MCF 10A (cell line): ENCODE results near the gene ADAM23. TPM values are rescaled to one million over a fixed set of nuclear protein-coding genes. Genes with fewer than 3 reads are reported as not detected.

Experiments used
- BruUV-seq: library from RNA; stranded (reverse); fragments of 400-500 nt; replicated peaks from 2 replicates; lab custom pipeline; 2021; lab: Mats Ljungman, UMichigan
- CTCF ChIA-PET: fragments of 300-600 bp; sonication (Branson Sonifier 250); formaldehyde crosslinking; extraction: SDS; loops from one replicate; lab custom pipeline; 2021; ENCODE audit warnings: antibody characterized with exemption, inconsistent platforms; lab: Yijun Ruan, JAX
- POLR2A ChIA-PET: fragments of 300-600, 350-650 bp; sonication (Branson Sonifier 250); formaldehyde crosslinking; extraction: SDS; loops from one replicate; lab custom pipeline; 2020; ENCODE audit warnings: antibody characterized with exemption, inconsistent platforms; lab: Yijun Ruan, JAX
- DNase-seq: peaks from one replicate; pipeline ENCODE4 v3.0.0-alpha.2; 2018; ENCODE audit not compliant: unreplicated experiment
- H3K27ac Mint-ChIP-seq: one replicate; pipeline ENCODE4 v1.8.0; 2022; ENCODE audit warnings: mild to moderate bottlenecking, low read depth, mixed read lengths; ENCODE audit not compliant: unreplicated experiment
- H3K27me3 Mint-ChIP-seq: one replicate; pipeline ENCODE4 v1.8.0; 2022; ENCODE audit warnings: mixed read lengths; ENCODE audit not compliant: insufficient read depth, unreplicated experiment
- H3K36me3 Mint-ChIP-seq: one replicate; pipeline ENCODE4 v1.8.0; 2022; ENCODE audit warnings: mild to moderate bottlenecking, moderate library complexity, mixed read lengths; ENCODE audit not compliant: insufficient read depth, unreplicated experiment
- H3K4me1 Mint-ChIP-seq: one replicate; pipeline ENCODE4 v1.8.0; 2022; ENCODE audit warnings: mixed read lengths; ENCODE audit not compliant: insufficient read depth, unreplicated experiment
- H3K4me3 Mint-ChIP-seq: one replicate; pipeline ENCODE4 v1.8.0; 2022; ENCODE audit warnings: mild to moderate bottlenecking, moderate library complexity, mixed read lengths; ENCODE audit not compliant: unreplicated experiment
- H3K9me3 Mint-ChIP-seq: one replicate; pipeline ENCODE4 v1.8.0; 2022; ENCODE audit warnings: mixed read lengths; ENCODE audit not compliant: unreplicated experiment
- CTCF ChIP-seq: fragments of 200-600 bp; IDR thresholded peaks from one replicate; pipeline ENCODE4 v1.8.0; 2022; ENCODE audit warnings: antibody characterized with exemption, mild to moderate bottlenecking; ENCODE audit not compliant: unreplicated experiment
- intact Hi-C: fragments of 100-400 bp; cut with micrococcal nuclease; formaldehyde crosslinking; loops from 2 replicates; pipeline ENCODE4 v1.14.1; 2022
- total RNA-seq: library from RNA; stranded (reverse); gene quantifications from 2 replicates; pipeline ENCODE4 v1.2.3, GENCODE V29; 2022

Gene ADAM23
- total RNA-seq, 1 experiment from 2014 or later, result 0.12 TPM

GRCh38 chr2:206488623-206489022 lies 45.3 kb downstream of the ADAM23 start:
- no peak overlapping the region for H3K27ac Mint-ChIP-seq
- intact Hi-C loops, result no loop called here
- ChIA-PET CTCF (interaction anchor here (0.6 to 0.7 kb wide), 2 partner anchors 35 to 154 kb away, joined by 3 read pairs; no protein-coding TSS in a partner anchor), POLR2A (interaction anchor here (0.7 kb wide), 1 partner anchor 276 kb away, joined by 4 read pairs; the partner anchor contains the start of gene MDH1B)
- no peak for TF ChIP-seq CTCF
- DNase-seq, result no peak
- no peaks in the 10 kb centered on the region for H3K27me3 Mint-ChIP-seq
- peaks cover 7% of the 10 kb centered on the region for H3K9me3 Mint-ChIP-seq
- no TSS peak for BruUV-seq
- H3K4me3 Mint-ChIP-seq, result no peak overlapping the region
- no peaks in the 10 kb centered on the region for H3K4me1 Mint-ChIP-seq
- no peaks in the 10 kb centered on the region for H3K36me3 Mint-ChIP-seq

DNA sequence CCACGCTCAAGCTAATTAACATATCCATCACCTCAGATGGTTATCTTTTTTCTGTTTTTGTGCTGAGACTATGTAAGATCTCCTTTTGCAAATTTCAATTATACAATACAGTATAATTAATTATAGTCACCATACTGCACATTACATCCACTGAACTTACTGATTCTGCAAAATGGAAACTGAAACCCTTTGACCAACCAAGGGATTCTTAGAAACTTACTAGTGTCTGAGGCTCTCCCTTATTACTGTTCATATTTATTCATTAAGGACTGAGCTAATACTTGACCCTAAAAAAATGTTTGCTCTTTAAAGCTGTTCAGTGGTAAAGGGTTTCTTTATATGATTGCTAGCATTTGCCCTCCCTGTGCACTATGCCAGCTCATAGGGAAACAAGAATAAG lies 50.7 kb downstream of the ADAM23 start:
- intact Hi-C loops, result no loop called here
- no peak for TF ChIP-seq CTCF
- no peak overlapping the region for H3K4me3 Mint-ChIP-seq
- H3K4me1 Mint-ChIP-seq, result no peaks in the 10 kb centered on the region
- no TSS peak for BruUV-seq
- no peak for DNase-seq
- H3K9me3 Mint-ChIP-seq, result no peaks in the 10 kb centered on the region
- no peak overlapping the region for H3K27ac Mint-ChIP-seq
- ChIA-PET CTCF (interaction anchor here (1.0 kb wide), 1 partner anchor 65 kb away, joined by 5 read pairs; no protein-coding TSS in a partner anchor), POLR2A (interaction anchor here (0.6 to 1.2 kb wide), 2 partner anchors 11 to 273 kb away, joined by 3 to 5 read pairs; no protein-coding TSS in a partner anchor)
- H3K27me3 Mint-ChIP-seq, result no peaks in the 10 kb centered on the region
- H3K36me3 Mint-ChIP-seq, result no peaks in the 10 kb centered on the region

DNA sequence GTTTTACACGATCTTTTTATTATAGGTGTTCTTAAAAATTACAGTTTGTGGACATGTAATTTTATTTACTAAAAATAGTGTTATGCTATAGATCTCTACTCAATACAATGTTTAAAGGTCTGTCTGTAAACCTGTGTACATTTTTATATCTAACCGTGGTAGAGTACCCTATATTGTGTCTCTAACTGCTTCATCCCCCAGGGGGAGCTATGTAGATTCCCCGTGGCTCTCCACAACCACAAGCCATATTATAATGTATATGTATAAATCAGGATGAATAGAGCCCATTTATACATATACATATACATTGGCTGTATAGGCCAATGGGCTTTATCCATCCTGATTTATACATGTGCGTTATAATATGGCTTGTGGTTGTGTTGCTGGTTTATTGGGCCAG lies 59.4 kb downstream of the ADAM23 start:
- Mint-ChIP-seq H3K9me3 (no peaks in the 10 kb centered on the region), H3K4me1 (no peaks in the 10 kb centered on the region), H3K36me3 (no peaks in the 10 kb centered on the region), H3K27ac (no peak overlapping the region), H3K4me3 (no peak overlapping the region), H3K27me3 (no peaks in the 10 kb centered on the region)
- intact Hi-C loops, result no loop called here
- BruUV-seq, result no TSS peak
- DNase-seq, result no peak
- ChIA-PET POLR2A (no interaction called here), CTCF (no interaction called here)
- no peak for TF ChIP-seq CTCF

- BruUV-seq, result no TSS peak
- Mint-ChIP-seq H3K36me3 (no peaks in the 10 kb centered on the region), H3K27me3 (peaks cover 28% of the 10 kb centered on the region), H3K9me3 (no peaks in the 10 kb centered on the region), H3K4me3 (no peak overlapping the region), H3K27ac (no peak overlapping the region), H3K4me1 (peaks cover 5% of the 10 kb centered on the region)
- ChIA-PET POLR2A (no interaction called here), CTCF (interaction anchor here (0.5 to 0.6 kb wide), 2 partner anchors 26 to 75 kb away, joined by 3 read pairs; no protein-coding TSS in a partner anchor)
- intact Hi-C loops, result no loop called here
- DNase-seq, result no peak
- no peak for TF ChIP-seq CTCF
These were observed 68.0 kb downstream of the ADAM23 start for GRCh38 chr2:206511283-206511682.
